HepG2 (cell line): ENCODE results near the gene NUDCD2. TPM values are rescaled to one million over a fixed set of nuclear protein-coding genes. Genes with fewer than 3 reads are reported as not detected.

ENCODE experiments used
- HMG20A ChIP-seq: IDR thresholded peaks from 2 replicates; pipeline ENCODE4 v1.6.1; 2016; ENCODE audit warnings: borderline replicate concordance
- HNF1A ChIP-seq, 2 experiments: sonication (generic) in 1 of 2; formaldehyde crosslinking in 1 of 2; IDR thresholded peaks; 2 replicates each; pipeline versions ENCODE4 v1.4.0 to v1.6.1; 2016 to 2020; ENCODE audit warnings: borderline replicate concordance in 1 of 2, low read depth in 1 of 2, mild to moderate bottlenecking in 1 of 2, missing genetic modification reagents in 1 of 2
- HOXD1 ChIP-seq: sonication (generic); formaldehyde crosslinking; IDR thresholded peaks from 2 replicates; pipeline ENCODE4 v1.5.0; 2020; ENCODE audit warnings: missing genetic modification reagents
- JARID2 ChIP-seq: sonication (generic); formaldehyde crosslinking; IDR thresholded peaks from 2 replicates; pipeline ENCODE4 v1.8.1; 2023; ENCODE audit warnings: missing genetic modification reagents, inconsistent platforms; ENCODE audit not compliant: insufficient replicate concordance
- MLLT10 ChIP-seq: sonication (generic); formaldehyde crosslinking; IDR thresholded peaks from 2 replicates; pipeline ENCODE4 v1.4.0; 2020; ENCODE audit warnings: missing genetic modification reagents
- NCOA2 ChIP-seq: sonication (generic); formaldehyde crosslinking; IDR thresholded peaks from 2 replicates; pipeline ENCODE4 v1.8.0; 2022; ENCODE audit warnings: inconsistent platforms
- NR2F1 ChIP-seq, 2 experiments: fragments of 450-650 bp in 1 of 2; formaldehyde crosslinking in 1 of 2; IDR thresholded peaks; 2 replicates each; pipeline versions ENCODE4 v1.5.0 to v1.6.1; 2016 to 2020; ENCODE audit warnings: mild to moderate bottlenecking in 1 of 2, missing compliant biosample characterization in 1 of 2, missing genetic modification reagents in 1 of 2, moderate library complexity in 1 of 2
- POLR2AphosphoS5 ChIP-seq: IDR thresholded peaks from 2 replicates; pipeline ENCODE4 v1.6.1; 2012; ENCODE audit warnings: low read depth, low read length
- RFXAP ChIP-seq: sonication (generic); formaldehyde crosslinking; IDR thresholded peaks from 2 replicates; pipeline ENCODE4 v1.4.0; 2020; ENCODE audit warnings: missing genetic modification reagents, borderline replicate concordance
- SCMH1 ChIP-seq: sonication (generic); formaldehyde crosslinking; IDR thresholded peaks from 2 replicates; pipeline ENCODE4 v1.9.0; 2021; ENCODE audit warnings: missing genetic modification reagents, mild to moderate bottlenecking, borderline replicate concordance
- TAF15 ChIP-seq: fragments of 200-400 bp; formaldehyde crosslinking; IDR thresholded peaks from one replicate; pipeline ENCODE4 v1.6.1; 2018; ENCODE audit warnings: mild to moderate bottlenecking, low read depth, low read length; ENCODE audit not compliant: poor library complexity, severe bottlenecking
- TMF1 ChIP-seq: sonication (generic); formaldehyde crosslinking; IDR thresholded peaks from 2 replicates; pipeline ENCODE4 v1.8.1; 2022; ENCODE audit warnings: low read depth, missing genetic modification reagents
- ZBTB34 ChIP-seq: sonication (generic); formaldehyde crosslinking; IDR thresholded peaks from 2 replicates; pipeline ENCODE4 v1.8.0; 2022; ENCODE audit warnings: mild to moderate bottlenecking, missing genetic modification reagents
- ZFY ChIP-seq: sonication (generic); formaldehyde crosslinking; IDR thresholded peaks from 2 replicates; pipeline ENCODE4 v1.4.0; 2020; ENCODE audit warnings: missing genetic modification reagents
- ZNF496 ChIP-seq: sonication (generic); formaldehyde crosslinking; IDR thresholded peaks from 2 replicates; pipeline ENCODE4 v1.8.1; 2023; ENCODE audit warnings: mild to moderate bottlenecking, moderate library complexity, missing genetic modification reagents; ENCODE audit not compliant: insufficient replicate concordance
- ZNF770 ChIP-seq: sonication (generic); formaldehyde crosslinking; IDR thresholded peaks from 2 replicates; pipeline ENCODE4 v1.5.0; 2020; ENCODE audit warnings: mild to moderate bottlenecking, missing genetic modification reagents
- polyA plus RNA-seq, 8 experiments: library from polyadenylated mRNA; depleted of rRNA in 3 of 8; stranded (reverse) in 7 of 8; unstranded in 1 of 8; fragments of >200 nt; fragmentation: Illumina TruSeq in 4 of 8; extraction: Trizol in 4 of 8; gene quantifications; 2 replicates each; pipeline versions ENCODE4 v1.2.1 to v1.2.3, GENCODE V29; 2011 to 2016; ENCODE audit warnings: low read depth in 4 of 8, missing spikeins in 1 of 8, mixed read lengths in 1 of 8; ENCODE audit not compliant: insufficient read depth in 1 of 8
- total RNA-seq, 5 experiments: library from RNA; depleted of rRNA; stranded (reverse); fragments of >200 nt; fragmentation: Illumina TruSeq; extraction: Trizol; gene quantifications; 2 replicates each; pipeline ENCODE4 v1.2.3, GENCODE V29; 2016; ENCODE audit warnings: low read depth in 1 of 5
- TF ChIP-seq, protein P1 (sequence below): sonication (generic); formaldehyde crosslinking; IDR thresholded peaks from 2 replicates; pipeline ENCODE4; 2020; ENCODE audit warnings: missing genetic modification reagents, mild to moderate bottlenecking, borderline replicate concordance

The NUDCD2 gene
- total and polyA plus RNA-seq, 2 of the 13 experiments (the other 11 are each of a cell fraction or from before 2014, with no cell fraction given) = 14.8 to 39.2 TPM

GRCh38 chr5:163505368-163506094, 45.6 kb upstream of the NUDCD2 start, which contains the start of gene MAT2B (continued):
- TF ChIP-seq HNF1A (IDR thresholded peaks at IDR 0.05; ENCODE audit: low read depth) (no peak), HNF1A (CRISPR knock-in tag; IDR thresholded peaks at IDR 0.05; ENCODE audit: borderline replicate concordance) (peak; percentile 44; the same call in 1 of the 2 replicates), POLR2AphosphoS5 (peak; percentile 91), ZBTB34 (CRISPR knock-in tag) (no peak; the same call in 1 of the 2 replicates), ZNF770 (CRISPR knock-in tag) (no peak; the same call in 1 of the 2 replicates), SCMH1 (CRISPR knock-in tag) (no peak), NR2F1 (CRISPR knock-in tag; IDR thresholded peaks at IDR 0.05) (no peak), ZNF496 (CRISPR knock-in tag) (no peak), MLLT10 (CRISPR knock-in tag) (no peak), RFXAP (CRISPR knock-in tag) (0 out of 2 replicates have a peak, but pooled peaks have one; percentile 19), JARID2 (CRISPR knock-in tag) (no peak), HMG20A (CRISPR knock-in tag) (0 out of 2 replicates have a peak, but pooled peaks have one; percentile 15), HOXD1 (CRISPR knock-in tag) (no peak), NCOA2 (CRISPR knock-in tag) (no peak), TMF1 (CRISPR knock-in tag) (no peak), TAF15 (no peak), ZFY (CRISPR knock-in tag) (peak; percentile 98)
- TF ChIP-seq, protein P1, sequence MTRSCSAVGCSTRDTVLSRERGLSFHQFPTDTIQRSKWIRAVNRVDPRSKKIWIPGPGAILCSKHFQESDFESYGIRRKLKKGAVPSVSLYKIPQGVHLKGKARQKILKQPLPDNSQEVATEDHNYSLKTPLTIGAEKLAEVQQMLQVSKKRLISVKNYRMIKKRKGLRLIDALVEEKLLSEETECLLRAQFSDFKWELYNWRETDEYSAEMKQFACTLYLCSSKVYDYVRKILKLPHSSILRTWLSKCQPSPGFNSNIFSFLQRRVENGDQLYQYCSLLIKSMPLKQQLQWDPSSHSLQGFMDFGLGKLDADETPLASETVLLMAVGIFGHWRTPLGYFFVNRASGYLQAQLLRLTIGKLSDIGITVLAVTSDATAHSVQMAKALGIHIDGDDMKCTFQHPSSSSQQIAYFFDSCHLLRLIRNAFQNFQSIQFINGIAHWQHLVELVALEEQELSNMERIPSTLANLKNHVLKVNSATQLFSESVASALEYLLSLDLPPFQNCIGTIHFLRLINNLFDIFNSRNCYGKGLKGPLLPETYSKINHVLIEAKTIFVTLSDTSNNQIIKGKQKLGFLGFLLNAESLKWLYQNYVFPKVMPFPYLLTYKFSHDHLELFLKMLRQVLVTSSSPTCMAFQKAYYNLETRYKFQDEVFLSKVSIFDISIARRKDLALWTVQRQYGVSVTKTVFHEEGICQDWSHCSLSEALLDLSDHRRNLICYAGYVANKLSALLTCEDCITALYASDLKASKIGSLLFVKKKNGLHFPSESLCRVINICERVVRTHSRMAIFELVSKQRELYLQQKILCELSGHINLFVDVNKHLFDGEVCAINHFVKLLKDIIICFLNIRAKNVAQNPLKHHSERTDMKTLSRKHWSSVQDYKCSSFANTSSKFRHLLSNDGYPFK (CRISPR knock-in tag) = peak; percentile 78; the same call in 1 of the 2 replicates
